GM23248 (cell line): ENCODE results near the gene RIMS4.

Experiments used
- EZH2 ChIP-seq: fragments of 200-600 bp; sonication (generic); IDR thresholded peaks from 2 replicates; pipeline ENCODE4 v1.6.1; 2018; ENCODE audit warnings: antibody characterized with exemption, mild to moderate bottlenecking; ENCODE audit not compliant: insufficient read depth, poor library complexity, severe bottlenecking
- EZH2phosphoT487 ChIP-seq: fragments of 200-600 bp; sonication (generic); IDR thresholded peaks from 2 replicates; pipeline ENCODE4 v1.6.1; 2018; ENCODE audit warnings: antibody characterized with exemption, moderate library complexity, mild to moderate bottlenecking, low read depth; ENCODE audit not compliant: insufficient read depth

GRCh38 chr20:44799691-44800090, 10.7 kb downstream of the RIMS4 start:
- TF ChIP-seq EZH2 (no peak), EZH2phosphoT487 (no peak)
